A673 (cell line): ENCODE data around the gene DAP3.
"Not testable (repeated sequence)": the region's sequence is repeated elsewhere in the genome, so short reads cannot be mapped to it uniquely, and the experiment has no call there.

ENCODE experiments used
- CTCF ChIP-seq: fragments of 300-800, 200-600 bp; sonication (generic); conservative IDR thresholded peaks from 2 replicates; pipeline ENCODE4 v1.5.1; 2017; ENCODE audit warnings: low read depth, mild to moderate bottlenecking, antibody characterized with exemption, low read length, moderate library complexity, mixed read lengths
- EZH2 ChIP-seq: fragments of 200-600 bp; sonication (generic); IDR thresholded peaks from 2 replicates; pipeline ENCODE4 v1.6.1; 2017; ENCODE audit warnings: borderline replicate concordance, low read depth, mild to moderate bottlenecking, mixed read lengths, antibody characterized with exemption, low read length; ENCODE audit not compliant: poor library complexity, severe bottlenecking

GRCh38 chr1:155747586-155747985 is 58.7 kb downstream of the DAP3 start:
- TF ChIP-seq CTCF, EZH2: not testable (repeated sequence)
